Prostate gland (tissue), 2 donors: Measurements from ENCODE around the gene NDRG3.

Source experiments
- CTCF ChIP-seq, 4 experiments: fragments of 200-600 bp in 2 of 4; fragments of 450-650 bp in 2 of 4; sonication (generic) in 2 of 4; IDR thresholded peaks; 1 replicate in 3 of 4; 2 replicates in 1 of 4; pipeline ENCODE4 v1.5.1; 2016 to 2019; ENCODE audit warnings: antibody characterized with exemption in 4 of 4, mild to moderate bottlenecking in 2 of 4, moderate library complexity in 2 of 4
- POLR2A ChIP-seq: fragments of 450-650 bp; IDR thresholded peaks from one replicate; pipeline ENCODE4 v1.6.1; 2016; ENCODE audit warnings: antibody characterized with exemption, mild to moderate bottlenecking

- TF ChIP-seq CTCF (IDR thresholded peaks at IDR 0.05): no peak
- TF ChIP-seq POLR2A: no peak
Observed at GRCh38 chr20:36717021-36717420, 28.9 kb downstream of the NDRG3 start.
